ENCODE data around the gene NPLOC4. TPM values are rescaled to one million over a fixed set of nuclear protein-coding genes. Genes with fewer than 3 reads are reported as not detected.

NPLOC4 gene
- total and polyA plus RNA-seq, 9 donors = 24.4 to 84.8 (median 56.3) TPM

DNA sequence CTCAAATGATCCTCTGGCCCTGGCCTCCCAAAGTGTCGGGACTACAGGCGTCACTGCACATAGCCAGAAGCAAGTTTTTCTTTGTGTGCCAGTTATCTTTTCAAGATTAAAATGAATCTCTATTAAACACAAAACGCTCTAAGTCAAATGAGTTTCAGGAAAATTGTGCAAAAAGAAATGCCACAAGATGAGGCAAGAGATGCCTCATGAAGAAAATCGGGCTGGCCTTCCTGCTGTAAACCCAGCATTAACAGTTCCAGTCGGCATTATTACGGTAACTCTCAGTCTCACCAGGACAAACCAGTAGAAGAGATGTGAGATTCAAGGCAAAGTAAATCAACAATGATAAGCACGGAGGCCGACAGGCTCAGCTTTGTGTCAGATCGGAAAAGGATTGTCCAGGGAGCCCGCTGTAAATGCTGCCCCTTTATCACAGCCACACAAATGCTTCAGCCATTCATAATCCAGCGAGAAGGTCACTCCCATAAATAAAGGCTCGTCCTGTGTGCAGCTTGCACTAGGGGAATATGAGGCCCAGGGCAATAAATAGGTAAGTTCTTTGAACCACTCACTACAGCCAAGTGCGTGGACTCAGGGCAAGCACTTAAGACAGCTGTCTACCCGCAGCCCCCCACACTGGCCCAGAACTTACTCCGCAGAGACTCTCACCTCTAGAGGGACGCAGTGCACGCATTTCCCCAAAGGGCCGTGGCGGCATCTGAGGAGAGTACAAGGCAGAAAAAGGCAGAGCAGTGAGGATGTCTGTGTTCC is 27.2 kb downstream of the NPLOC4 start:
- no peak for DNase-seq
- TF ChIP-seq, protein P1, sequence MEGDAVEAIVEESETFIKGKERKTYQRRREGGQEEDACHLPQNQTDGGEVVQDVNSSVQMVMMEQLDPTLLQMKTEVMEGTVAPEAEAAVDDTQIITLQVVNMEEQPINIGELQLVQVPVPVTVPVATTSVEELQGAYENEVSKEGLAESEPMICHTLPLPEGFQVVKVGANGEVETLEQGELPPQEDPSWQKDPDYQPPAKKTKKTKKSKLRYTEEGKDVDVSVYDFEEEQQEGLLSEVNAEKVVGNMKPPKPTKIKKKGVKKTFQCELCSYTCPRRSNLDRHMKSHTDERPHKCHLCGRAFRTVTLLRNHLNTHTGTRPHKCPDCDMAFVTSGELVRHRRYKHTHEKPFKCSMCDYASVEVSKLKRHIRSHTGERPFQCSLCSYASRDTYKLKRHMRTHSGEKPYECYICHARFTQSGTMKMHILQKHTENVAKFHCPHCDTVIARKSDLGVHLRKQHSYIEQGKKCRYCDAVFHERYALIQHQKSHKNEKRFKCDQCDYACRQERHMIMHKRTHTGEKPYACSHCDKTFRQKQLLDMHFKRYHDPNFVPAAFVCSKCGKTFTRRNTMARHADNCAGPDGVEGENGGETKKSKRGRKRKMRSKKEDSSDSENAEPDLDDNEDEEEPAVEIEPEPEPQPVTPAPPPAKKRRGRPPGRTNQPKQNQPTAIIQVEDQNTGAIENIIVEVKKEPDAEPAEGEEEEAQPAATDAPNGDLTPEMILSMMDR (IDR thresholded peaks at IDR 0.05) = no peak
- TF ChIP-seq EP300 (IDR thresholded peaks at IDR 0.05) (no peak), POLR2A (IDR thresholded peaks at IDR 0.05) (no peak)
- no peak overlapping the region for H3K4me3 ChIP-seq
- intact Hi-C loops (cut with DNase I) = loop anchor here in 1 of 4 donors (10.0 kb wide), 1 partner anchor 355 kb away; no protein-coding TSS in a partner anchor
- no peak overlapping the region for H3K27ac ChIP-seq
- no peaks in the 10 kb centered on the region for H3K27me3 ChIP-seq
- H3K4me1 ChIP-seq (ENCODE audit: insufficient read depth) = peaks cover under 1% of the 10 kb centered on the region
- H3K36me3 ChIP-seq = no peaks in the 10 kb centered on the region
- 84 to 86% (median 84%) methylated on average over 19 of the region's 19 CpGs for WGBS, 3 donors
- no peaks in the 10 kb centered on the region for H3K9me3 ChIP-seq

DNA sequence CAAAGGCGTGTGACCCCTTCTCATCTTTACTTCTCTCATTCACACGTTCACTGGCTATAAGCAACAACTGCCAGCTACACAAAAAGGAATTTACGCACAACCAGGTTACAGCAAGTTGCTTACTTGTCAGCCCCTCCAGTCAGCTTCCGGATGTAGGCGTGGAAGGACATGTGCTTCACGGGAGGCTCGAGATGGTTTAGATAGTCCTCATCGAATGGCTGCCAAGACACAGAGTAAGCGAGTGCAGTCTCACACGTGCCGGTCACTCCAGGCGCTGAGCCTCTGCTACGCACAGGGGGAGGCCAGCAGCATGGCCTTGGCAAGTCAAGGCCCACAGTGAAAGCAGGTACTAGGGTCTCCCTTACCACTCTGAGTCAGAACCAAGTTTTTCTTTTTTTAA is 28.3 kb downstream of the NPLOC4 start:
- Histone ChIP-seq H3K4me3 (no peak overlapping the region), H3K36me3 (no peaks in the 10 kb centered on the region), H3K27me3 (no peaks in the 10 kb centered on the region), H3K4me1 (ENCODE audit: insufficient read depth) (no peaks in the 10 kb centered on the region), H3K9me3 (no peaks in the 10 kb centered on the region), H3K27ac (no peak overlapping the region)
- TF ChIP-seq POLR2A (IDR thresholded peaks at IDR 0.05) (no peak), EP300 (IDR thresholded peaks at IDR 0.05) (no peak)
- TF ChIP-seq, protein P1 (IDR thresholded peaks at IDR 0.05) = no peak
- intact Hi-C loops (cut with DNase I) = loop anchor here in 1 of 4 donors (10.0 kb wide), 1 partner anchor 354 kb away; no protein-coding TSS in a partner anchor
- no peak for DNase-seq
- WGBS, 3 donors = 84 to 90% (median 88%) methylated on average over 13 of the region's 13 CpGs

DNA sequence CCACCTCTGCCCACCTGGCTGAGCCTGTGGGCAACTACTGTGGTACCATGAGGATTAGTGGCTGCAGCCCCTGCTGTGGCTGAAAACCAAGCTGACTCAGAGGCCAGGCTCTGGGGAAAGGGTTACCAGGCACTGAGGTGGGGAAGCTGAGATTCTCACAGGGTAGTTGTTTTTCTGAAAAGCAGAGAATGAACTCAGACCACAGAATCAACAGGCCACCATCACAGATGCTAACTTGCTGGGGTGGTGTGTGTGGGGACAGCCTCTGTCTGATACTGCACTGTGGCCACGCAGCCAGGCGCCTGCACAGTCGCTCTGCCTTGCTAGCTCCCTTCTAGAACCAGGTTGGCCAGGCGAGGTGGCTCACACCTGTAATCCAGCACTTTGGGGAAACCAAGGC is 28.8 kb downstream of the NPLOC4 start:
- TF ChIP-seq POLR2A (IDR thresholded peaks at IDR 0.05) (no peak), EP300 (IDR thresholded peaks at IDR 0.05) (no peak)
- TF ChIP-seq, protein P1 (IDR thresholded peaks at IDR 0.05) = no peak
- Histone ChIP-seq H3K9me3 (no peaks in the 10 kb centered on the region), H3K4me3 (no peak overlapping the region), H3K4me1 (ENCODE audit: insufficient read depth) (no peaks in the 10 kb centered on the region), H3K27me3 (no peaks in the 10 kb centered on the region), H3K36me3 (no peaks in the 10 kb centered on the region), H3K27ac (no peak overlapping the region)
- no peak for DNase-seq
- 97 to 98% (median 98%) methylated on average over 4 of the region's 4 CpGs for WGBS, 3 donors
- intact Hi-C loops (cut with DNase I) = loop anchor here in 1 of 4 donors (10.0 kb wide), 1 partner anchor 353 kb away; no protein-coding TSS in a partner anchor

DNA sequence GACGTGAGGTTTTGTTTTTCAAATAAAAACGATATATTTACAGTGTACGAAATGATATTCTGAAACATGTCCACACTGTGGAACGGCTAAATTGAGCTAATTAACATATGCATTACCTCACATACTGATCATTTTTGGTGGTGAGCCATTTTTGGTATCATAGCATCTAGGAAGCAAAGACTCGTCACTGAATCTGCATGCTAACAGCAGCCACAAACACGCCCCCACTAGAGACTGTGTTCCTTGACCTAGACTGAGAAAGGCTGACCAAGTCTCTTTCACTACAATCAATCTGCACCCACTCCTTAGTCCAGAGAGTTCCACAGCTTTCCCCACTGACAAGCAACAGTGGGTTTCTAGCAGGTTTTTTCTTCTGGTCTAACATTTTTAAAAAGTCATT is 29.5 kb downstream of the NPLOC4 start:
- DNase-seq = no peak
- no peak overlapping the region for H3K4me3 ChIP-seq
- 63 to 68% (median 64%) methylated on average over 6 of the region's 6 CpGs for WGBS, 3 donors
- H3K4me1 ChIP-seq (ENCODE audit: insufficient read depth) = no peaks in the 10 kb centered on the region
- H3K27me3 ChIP-seq = no peaks in the 10 kb centered on the region
- TF ChIP-seq, protein P1 (IDR thresholded peaks at IDR 0.05) = no peak
- TF ChIP-seq EP300 (IDR thresholded peaks at IDR 0.05) = no peak
- no peak for TF ChIP-seq POLR2A (IDR thresholded peaks at IDR 0.05)
- intact Hi-C loops (cut with DNase I) = loop anchor here in 1 of 4 donors (10.0 kb wide), 1 partner anchor 353 kb away; no protein-coding TSS in a partner anchor
- no peak overlapping the region for H3K27ac ChIP-seq
- H3K9me3 ChIP-seq = no peaks in the 10 kb centered on the region
- H3K36me3 ChIP-seq = no peaks in the 10 kb centered on the region
